ENCODE measurements around the gene LPIN1.

GRCh38 chr2:11769516-11769915, 23.1 kb downstream of the LPIN1 start:
- no peak for TF ChIP-seq CTCF (IDR thresholded peaks at IDR 0.05)
- no peak for TF ChIP-seq EP300 (IDR thresholded peaks at IDR 0.05)
- no peak for TF ChIP-seq POLR2A (IDR thresholded peaks at IDR 0.05)
